GM18517 (cell line): ENCODE data around the gene ARHGAP42.
"Not testable (repeated sequence)": the region's sequence is repeated elsewhere in the genome, so short reads cannot be mapped to it uniquely, and the experiment has no call there.

ENCODE experiments used
- ATAC-seq: cut with Tn5 transposase; IDR thresholded peaks from one replicate; pipeline ENCODE4 v1.9.1; 2021; ENCODE audit warnings: mild to moderate bottlenecking, moderate library complexity; ENCODE audit not compliant: unreplicated experiment

The ARHGAP42 gene, protein sequence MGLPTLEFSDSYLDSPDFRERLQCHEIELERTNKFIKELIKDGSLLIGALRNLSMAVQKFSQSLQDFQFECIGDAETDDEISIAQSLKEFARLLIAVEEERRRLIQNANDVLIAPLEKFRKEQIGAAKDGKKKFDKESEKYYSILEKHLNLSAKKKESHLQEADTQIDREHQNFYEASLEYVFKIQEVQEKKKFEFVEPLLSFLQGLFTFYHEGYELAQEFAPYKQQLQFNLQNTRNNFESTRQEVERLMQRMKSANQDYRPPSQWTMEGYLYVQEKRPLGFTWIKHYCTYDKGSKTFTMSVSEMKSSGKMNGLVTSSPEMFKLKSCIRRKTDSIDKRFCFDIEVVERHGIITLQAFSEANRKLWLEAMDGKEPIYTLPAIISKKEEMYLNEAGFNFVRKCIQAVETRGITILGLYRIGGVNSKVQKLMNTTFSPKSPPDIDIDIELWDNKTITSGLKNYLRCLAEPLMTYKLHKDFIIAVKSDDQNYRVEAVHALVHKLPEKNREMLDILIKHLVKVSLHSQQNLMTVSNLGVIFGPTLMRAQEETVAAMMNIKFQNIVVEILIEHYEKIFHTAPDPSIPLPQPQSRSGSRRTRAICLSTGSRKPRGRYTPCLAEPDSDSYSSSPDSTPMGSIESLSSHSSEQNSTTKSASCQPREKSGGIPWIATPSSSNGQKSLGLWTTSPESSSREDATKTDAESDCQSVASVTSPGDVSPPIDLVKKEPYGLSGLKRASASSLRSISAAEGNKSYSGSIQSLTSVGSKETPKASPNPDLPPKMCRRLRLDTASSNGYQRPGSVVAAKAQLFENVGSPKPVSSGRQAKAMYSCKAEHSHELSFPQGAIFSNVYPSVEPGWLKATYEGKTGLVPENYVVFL

GRCh38 chr11:100687054-100687629, at the start of gene ARHGAP42:
TSS of gene ARHGAP42 (plus strand) at chr11:100687288. CDS start at chr11:100687679, 391 bp downstream.
- peak; percentile 73 for ATAC-seq

DNA sequence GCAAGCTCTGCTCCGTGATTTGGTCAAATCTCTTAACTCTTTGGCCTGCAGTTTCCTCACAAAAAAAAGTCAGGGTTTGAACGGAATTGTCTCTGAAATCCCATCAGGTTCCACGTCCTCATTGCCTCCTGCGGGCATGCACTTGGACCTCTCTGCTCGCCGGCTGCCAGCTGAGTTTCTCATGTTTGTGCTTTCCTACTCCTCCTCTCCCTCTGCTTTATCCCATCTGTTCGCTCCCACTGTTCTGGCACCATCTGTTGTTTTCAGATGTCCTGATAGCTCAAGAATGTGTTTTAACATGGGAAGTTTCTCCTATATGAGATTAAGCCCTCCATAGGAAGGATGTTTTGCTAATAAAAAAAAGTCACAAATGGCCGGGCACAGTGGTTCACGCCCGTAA, 49.4 kb upstream of the ARHGAP42 start:
- ATAC-seq = no peak

GRCh38 chr11:100638648-100639047, 48.4 kb upstream of the ARHGAP42 start:
- ATAC-seq = no peak

DNA sequence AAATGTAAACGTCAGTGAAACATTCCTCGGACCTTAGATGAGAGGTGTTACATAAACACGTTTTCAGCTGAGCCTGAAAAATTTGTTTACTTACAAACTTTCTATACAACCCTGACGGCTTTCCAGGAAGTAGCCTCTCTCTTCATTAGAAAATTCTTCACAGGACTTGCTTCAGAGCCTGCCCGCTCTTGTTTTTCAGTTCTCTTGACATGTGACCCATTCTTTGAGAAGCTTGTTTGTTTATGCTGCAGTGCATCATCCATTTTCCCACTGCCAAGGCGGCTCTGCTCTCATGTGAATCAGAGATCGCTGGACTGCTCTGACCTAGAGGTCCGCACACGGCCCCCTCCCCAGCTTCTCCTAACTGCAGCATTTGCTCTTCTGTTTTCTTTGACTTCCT, 47.9 kb upstream of the ARHGAP42 start:
- no peak for ATAC-seq

GRCh38 chr11:100640071-100640470, 47.0 kb upstream of the ARHGAP42 start:
- no peak for ATAC-seq

- no peak for ATAC-seq
Measured at GRCh38 chr11:100640646-100641045, 46.4 kb upstream of the ARHGAP42 start.

- ATAC-seq = no peak
Measured at GRCh38 chr11:100641456-100641855, 45.6 kb upstream of the ARHGAP42 start.

DNA sequence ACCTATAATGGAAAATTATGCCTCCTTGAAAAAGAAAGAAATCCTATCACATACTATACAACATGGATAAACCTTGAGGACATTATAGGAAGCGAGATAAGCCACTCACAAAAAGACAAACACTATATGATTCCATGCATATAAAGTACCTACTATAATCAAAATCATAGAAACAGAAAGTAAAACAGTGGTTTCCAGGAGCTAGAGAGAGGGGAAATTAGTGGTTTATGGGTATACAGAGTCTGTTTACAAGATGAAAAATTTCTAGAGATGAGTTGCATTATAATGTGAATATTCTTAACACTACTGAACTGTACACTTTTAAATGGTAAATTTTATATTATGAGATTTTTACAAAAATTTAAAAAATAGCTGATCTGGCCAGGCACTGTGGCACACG, 40.5 kb upstream of the ARHGAP42 start:
- no peak for ATAC-seq

- no peak for ATAC-seq
Measured at GRCh38 chr11:100647861-100648260, 39.2 kb upstream of the ARHGAP42 start.

DNA sequence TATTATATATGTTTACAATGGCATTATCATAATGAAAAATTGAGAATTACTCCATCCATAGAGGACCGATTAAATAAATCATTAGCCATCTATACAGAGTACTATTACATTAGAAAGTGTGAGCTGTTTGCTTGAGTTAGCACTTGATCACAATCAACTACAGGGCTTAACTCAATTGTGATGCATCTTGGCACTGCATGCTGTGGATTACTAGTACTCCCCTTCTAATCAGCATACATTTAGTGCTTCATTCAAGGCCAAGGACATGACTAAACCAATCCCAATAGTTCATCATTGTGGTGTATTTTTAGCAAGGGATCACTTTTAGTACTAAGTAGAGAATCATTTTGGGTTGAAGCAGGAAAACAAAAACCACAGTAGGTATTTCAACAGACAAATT, 23.5 kb upstream of the ARHGAP42 start:
- ATAC-seq = no peak

DNA sequence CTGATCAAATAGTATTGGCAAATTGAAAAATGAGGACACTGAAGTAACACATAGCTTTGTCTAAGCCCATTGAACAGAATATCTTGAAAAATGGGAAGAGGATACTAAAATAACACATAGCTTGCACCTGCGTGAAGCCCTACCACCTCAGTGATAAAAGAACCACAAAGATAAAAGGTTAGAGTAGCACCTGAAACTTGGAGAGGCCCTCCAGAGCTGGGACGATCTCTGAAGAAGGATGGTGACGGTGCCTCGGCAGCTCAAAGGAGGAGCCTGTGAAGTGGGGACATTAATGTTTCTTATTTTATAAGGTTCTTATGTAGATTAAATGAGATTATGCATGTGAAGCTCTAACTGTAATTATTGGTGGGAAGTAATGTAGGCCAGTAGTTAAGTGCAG, 23.1 kb upstream of the ARHGAP42 start:
- no peak for ATAC-seq

GRCh38 chr11:100666816-100667215, 20.3 kb upstream of the ARHGAP42 start:
- ATAC-seq = not testable (repeated sequence)

- ATAC-seq = no peak
Measured at GRCh38 chr11:100667449-100667848, 19.6 kb upstream of the ARHGAP42 start.

- no peak for ATAC-seq
Measured at GRCh38 chr11:100670140-100670539, 16.9 kb upstream of the ARHGAP42 start.

DNA sequence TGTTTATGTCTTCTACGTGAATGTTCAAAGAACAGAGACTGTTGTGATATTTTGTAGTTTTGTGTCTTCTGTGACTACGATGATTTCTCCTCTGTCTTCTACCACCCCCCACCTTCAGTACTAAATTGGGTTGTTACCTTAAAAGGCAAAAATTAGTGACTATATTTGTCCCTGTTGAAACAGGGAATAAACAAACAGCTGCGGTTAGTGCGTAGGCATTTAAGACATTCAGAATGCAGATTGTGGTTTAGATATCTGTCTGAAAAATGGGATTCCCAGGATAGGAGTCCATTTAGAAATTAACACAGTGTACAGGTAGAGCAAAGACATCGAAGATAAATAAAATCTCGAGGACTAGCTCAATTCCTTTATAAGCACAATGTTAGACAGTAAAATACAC, 15.6 kb upstream of the ARHGAP42 start:
- ATAC-seq = no peak

GRCh38 chr11:100672498-100673033, 14.5 kb upstream of the ARHGAP42 start:
- no peak for ATAC-seq

GRCh38 chr11:100673063-100673462, 14.0 kb upstream of the ARHGAP42 start:
- ATAC-seq = no peak

DNA sequence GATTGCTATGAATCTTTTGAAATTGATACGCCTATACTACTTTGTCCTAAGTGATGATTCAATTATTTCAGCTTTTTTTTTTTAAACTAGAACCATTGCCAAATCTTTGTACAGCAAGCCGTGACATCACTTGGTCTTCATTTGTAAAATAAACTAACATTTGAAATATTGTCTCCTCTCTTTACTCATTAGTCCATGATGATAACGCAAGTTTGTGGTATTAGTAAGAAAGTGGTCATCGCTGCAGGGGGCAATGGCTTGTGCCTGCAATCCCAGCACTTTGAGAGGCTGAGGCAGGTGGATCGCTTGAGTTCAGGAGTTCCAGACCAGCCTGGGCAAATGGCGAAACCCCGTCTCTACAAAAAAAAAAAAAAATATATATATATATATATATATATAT, 12.9 kb upstream of the ARHGAP42 start:
- no peak for ATAC-seq

DNA sequence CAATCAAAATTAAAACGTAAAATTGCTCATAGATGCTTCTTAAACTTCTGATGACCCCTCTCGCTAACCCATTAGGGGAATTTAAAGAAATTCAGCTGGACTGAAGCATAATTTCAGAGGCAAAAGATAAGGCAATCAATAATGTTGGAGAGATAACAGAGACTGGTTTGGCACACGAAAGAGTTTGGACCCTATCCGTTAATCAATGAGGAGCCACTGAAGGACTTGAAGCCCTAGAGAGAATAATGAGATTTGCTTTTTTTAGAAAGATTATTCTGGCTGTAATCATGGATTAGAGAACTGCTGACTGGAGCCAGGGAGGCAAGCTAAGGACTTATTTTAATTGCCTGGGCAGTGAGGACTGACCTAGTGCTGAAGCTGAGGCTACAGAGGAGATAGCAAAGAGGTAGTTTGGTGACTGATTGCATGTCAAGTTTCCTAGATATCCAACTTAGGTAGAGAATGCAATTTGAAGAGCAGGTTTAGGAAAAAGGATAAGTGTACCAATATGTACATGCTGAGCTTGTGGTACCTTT, 11.9 kb upstream of the ARHGAP42 start:
- no peak for ATAC-seq

DNA sequence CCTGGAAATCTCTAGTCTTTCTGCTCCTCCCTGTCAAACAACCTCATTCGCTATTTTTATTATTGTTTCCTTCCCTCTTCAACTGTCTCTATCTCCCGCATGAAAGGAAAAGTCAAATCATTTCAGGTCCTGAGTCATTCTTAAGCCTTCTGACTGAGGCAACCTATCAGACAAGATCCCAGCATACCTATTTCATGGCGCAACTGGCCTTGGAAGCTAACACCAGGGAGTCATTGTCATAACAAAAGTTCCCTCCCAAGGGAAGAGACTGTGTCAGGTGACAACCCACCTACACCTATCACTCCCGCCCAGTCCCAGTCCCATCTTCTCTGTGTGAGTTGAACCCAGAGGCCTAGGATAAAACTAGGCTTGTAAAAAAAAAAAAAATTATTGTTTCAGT, 10.2 kb upstream of the ARHGAP42 start:
- no peak for ATAC-seq

- no peak for ATAC-seq
Measured at GRCh38 chr11:100677796-100678195, 9.3 kb upstream of the ARHGAP42 start.
